Measurements from ENCODE around the gene SULT4A1.

DNA sequence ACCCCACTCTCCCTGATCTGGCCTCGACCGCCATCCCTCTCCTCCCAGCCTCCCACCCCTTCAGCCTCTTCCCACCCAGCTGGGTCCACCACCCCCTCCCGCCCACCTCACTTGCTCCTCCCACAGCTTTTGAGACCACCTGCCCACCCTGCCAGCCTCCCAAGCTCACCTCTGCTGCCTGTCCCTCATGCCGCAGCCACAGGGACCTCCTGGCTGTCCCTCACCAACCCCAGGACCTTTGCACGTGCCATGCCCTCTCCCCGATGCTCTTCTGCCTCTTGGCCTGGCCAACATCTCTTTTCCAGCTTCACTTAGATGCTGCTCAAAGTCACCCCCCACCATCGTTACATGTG, 23.0 kb upstream of the SULT4A1 start:
- TF ChIP-seq, protein P1, sequence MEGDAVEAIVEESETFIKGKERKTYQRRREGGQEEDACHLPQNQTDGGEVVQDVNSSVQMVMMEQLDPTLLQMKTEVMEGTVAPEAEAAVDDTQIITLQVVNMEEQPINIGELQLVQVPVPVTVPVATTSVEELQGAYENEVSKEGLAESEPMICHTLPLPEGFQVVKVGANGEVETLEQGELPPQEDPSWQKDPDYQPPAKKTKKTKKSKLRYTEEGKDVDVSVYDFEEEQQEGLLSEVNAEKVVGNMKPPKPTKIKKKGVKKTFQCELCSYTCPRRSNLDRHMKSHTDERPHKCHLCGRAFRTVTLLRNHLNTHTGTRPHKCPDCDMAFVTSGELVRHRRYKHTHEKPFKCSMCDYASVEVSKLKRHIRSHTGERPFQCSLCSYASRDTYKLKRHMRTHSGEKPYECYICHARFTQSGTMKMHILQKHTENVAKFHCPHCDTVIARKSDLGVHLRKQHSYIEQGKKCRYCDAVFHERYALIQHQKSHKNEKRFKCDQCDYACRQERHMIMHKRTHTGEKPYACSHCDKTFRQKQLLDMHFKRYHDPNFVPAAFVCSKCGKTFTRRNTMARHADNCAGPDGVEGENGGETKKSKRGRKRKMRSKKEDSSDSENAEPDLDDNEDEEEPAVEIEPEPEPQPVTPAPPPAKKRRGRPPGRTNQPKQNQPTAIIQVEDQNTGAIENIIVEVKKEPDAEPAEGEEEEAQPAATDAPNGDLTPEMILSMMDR (IDR thresholded peaks at IDR 0.05): 0 out of 3 replicates have a peak, but pooled peaks have one; percentile 15
- TF ChIP-seq POLR2A (IDR thresholded peaks at IDR 0.05; ENCODE audit: low read length): no peak
- TF ChIP-seq, protein P2, sequence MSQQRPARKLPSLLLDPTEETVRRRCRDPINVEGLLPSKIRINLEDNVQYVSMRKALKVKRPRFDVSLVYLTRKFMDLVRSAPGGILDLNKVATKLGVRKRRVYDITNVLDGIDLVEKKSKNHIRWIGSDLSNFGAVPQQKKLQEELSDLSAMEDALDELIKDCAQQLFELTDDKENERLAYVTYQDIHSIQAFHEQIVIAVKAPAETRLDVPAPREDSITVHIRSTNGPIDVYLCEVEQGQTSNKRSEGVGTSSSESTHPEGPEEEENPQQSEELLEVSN (IDR thresholded peaks at IDR 0.05; ENCODE audit: borderline replicate concordance, low read depth): no peak
- no peak; a peak in 1 of 5 replicates for TF ChIP-seq RAD21 (conservative IDR thresholded peaks at IDR 0.05 in 1 of 2, IDR thresholded peaks at IDR 0.05 in 1 of 2)
- TF ChIP-seq NR3C1 (IDR thresholded peaks at IDR 0.05): no peak
- no peak for TF ChIP-seq RFX5 (IDR thresholded peaks at IDR 0.05)
- no peak for TF ChIP-seq EHF (CRISPR knock-in tag; IDR thresholded peaks at IDR 0.05)
- TF ChIP-seq, protein P3, sequence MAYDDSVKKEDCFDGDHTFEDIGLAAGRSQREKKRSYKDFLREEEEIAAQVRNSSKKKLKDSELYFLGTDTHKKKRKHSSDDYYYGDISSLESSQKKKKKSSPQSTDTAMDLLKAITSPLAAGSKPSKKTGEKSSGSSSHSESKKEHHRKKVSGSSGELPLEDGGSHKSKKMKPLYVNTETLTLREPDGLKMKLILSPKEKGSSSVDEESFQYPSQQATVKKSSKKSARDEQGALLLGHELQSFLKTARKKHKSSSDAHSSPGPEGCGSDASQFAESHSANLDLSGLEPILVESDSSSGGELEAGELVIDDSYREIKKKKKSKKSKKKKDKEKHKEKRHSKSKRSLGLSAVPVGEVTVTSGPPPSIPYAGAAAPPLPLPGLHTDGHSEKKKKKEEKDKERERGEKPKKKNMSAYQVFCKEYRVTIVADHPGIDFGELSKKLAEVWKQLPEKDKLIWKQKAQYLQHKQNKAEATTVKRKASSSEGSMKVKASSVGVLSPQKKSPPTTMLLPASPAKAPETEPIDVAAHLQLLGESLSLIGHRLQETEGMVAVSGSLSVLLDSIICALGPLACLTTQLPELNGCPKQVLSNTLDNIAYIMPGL (CRISPR knock-in tag; IDR thresholded peaks at IDR 0.05; ENCODE audit: borderline replicate concordance): no peak
- TF ChIP-seq POLR2AphosphoS2 (conservative IDR thresholded peaks at IDR 0.05; ENCODE audit: low read length): no peak
- TF ChIP-seq RARB (CRISPR knock-in tag; IDR thresholded peaks at IDR 0.05): no peak
- no peak for TF ChIP-seq RCOR1 (IDR thresholded peaks at IDR 0.05; ENCODE audit: low read depth, low read length)

All from A549 (cell line).